GM13977 (cell line): ENCODE results near the gene CACNA1B.

Source experiments
- DNase-seq: peaks from one replicate; pipeline ENCODE4 v3.0.0; 2012; ENCODE audit warnings: low spot score
- in situ Hi-C: fragments of 300-500 bp; cut with MboI; formaldehyde crosslinking; loops from one replicate; pipeline ENCODE4 v1.12.0; 2022; ENCODE audit warnings: low sequenced_read_pairs, low pct_unique_long_range_greater_than_20kb, mixed read lengths, inconsistent platforms; ENCODE audit not compliant: unreplicated experiment
- TF ChIP-seq, protein P1 (sequence below): IDR thresholded peaks from 2 replicates; pipeline ENCODE4 v1.5.1; 2012; ENCODE audit warnings: mild to moderate bottlenecking, control low read depth; ENCODE audit not compliant: insufficient read depth; ENCODE audit errors: extremely low read depth, missing control alignments

CACNA1B gene

DNA sequence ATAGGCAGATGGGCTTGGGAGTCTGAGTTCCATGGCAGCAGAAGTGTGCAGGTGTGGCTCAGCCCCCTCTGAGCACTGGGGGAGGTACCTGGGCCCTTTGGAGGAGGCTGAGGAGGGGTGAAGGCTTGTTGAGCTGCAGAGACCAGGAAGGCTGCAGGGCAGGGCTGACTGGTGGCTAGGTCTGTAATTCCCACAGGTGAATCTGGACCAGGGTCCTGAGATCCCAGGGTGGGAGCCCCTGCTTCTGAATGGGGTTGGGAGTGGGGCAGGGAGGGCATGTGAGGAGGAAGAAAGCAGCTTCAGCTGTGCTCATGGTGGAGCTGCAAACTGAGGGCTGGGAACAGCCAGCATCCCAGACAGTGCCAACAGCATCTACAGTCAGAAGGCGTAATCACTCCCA, 111.1 kb downstream of the CACNA1B start:
- no peak for DNase-seq
- in situ Hi-C loops = no loop called here
- TF ChIP-seq, protein P1, sequence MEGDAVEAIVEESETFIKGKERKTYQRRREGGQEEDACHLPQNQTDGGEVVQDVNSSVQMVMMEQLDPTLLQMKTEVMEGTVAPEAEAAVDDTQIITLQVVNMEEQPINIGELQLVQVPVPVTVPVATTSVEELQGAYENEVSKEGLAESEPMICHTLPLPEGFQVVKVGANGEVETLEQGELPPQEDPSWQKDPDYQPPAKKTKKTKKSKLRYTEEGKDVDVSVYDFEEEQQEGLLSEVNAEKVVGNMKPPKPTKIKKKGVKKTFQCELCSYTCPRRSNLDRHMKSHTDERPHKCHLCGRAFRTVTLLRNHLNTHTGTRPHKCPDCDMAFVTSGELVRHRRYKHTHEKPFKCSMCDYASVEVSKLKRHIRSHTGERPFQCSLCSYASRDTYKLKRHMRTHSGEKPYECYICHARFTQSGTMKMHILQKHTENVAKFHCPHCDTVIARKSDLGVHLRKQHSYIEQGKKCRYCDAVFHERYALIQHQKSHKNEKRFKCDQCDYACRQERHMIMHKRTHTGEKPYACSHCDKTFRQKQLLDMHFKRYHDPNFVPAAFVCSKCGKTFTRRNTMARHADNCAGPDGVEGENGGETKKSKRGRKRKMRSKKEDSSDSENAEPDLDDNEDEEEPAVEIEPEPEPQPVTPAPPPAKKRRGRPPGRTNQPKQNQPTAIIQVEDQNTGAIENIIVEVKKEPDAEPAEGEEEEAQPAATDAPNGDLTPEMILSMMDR = no peak

DNA sequence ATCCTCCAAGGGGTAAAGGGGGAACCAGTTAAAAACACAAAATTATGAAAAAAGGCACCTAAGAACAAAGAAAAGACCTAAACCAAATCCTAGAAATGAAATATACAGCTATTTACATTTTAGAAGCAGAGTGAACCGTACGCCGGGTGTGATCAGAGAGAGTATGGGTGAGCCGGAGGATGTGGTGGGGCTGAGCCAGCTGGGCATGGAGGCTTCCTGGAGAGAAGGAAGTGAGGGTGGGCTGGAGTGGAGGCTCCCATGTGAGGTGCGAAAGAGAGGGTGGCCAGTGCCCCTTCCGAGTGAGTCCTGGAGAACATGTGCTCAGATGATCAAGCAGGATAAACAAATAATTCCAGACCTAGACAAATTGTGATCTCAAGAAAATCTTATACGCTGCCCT, 111.6 kb downstream of the CACNA1B start:
- TF ChIP-seq, protein P1 = no peak
- in situ Hi-C loops = no loop called here
- no peak for DNase-seq

DNA sequence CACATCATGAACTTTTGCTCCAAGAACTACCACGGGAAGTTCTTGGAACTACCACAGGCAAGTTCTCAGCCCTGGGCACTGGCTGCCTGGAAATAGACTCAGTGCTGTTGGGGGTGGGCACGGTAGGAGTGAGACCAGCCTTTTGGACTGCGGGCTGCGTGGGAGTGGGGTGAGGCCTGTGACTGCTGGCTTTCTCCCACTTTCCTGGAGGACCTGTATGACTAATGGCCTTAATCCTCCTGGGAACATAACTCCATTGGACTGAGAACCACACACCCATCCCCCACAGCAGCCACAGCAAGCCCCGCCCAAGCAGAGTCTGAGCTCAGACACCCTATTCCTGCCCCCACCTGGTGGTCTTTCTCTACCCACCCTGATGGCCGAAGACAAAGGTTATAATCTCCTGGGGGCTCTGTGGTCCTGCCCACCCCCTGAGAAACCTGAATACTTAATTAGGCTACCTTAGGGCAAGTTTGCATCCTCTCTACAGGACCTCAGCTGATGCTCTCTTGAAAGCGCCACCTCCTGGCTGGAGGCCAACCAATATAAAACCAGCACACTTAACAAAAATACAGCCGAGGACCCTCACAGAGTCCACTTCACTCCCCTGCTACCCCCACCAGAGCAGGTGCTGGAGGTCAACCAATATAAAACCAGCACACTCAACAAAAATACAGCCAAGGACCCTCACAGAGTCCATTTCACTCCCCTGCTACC, 112.6 kb downstream of the CACNA1B start:
- in situ Hi-C loops = no loop called here
- DNase-seq = no peak
- TF ChIP-seq, protein P1 = no peak

- TF ChIP-seq, protein P1 = no peak
- no peak for DNase-seq
- in situ Hi-C loops = no loop called here
These were observed 126.1 kb downstream of the CACNA1B start for GRCh38 chr9:138003485-138004190.

DNA sequence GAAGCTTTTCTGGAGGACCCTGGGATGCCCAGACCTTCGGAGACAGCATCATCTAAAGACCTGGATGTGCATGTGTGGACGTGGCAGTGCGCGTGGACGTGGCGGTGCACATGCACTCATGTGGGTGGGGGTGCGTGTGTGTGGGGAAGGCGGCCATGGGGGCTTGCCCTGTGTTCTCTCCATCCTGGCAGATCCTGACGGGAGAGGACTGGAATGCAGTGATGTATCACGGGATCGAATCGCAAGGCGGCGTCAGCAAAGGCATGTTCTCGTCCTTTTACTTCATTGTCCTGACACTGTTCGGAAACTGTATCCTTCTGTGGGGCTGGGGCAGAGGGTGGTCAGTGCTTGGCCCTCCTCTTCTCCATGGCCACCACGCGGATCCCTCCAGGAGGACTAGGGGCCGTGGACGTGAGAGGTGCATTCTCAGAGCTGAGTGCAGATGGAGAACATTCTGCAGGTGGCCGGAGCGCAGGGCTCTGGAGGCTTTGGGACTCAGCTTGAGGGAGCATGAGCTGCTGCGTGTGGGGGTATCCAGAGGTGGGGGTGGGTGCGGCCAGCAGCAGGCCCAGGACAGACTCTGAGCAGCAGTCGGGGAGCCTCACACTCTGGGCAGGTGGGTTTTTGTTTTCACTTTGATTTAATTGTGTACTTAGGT, 129.1 kb downstream of the CACNA1B start:
- in situ Hi-C loops = no loop called here
- TF ChIP-seq, protein P1 = no peak
- no peak for DNase-seq

DNA sequence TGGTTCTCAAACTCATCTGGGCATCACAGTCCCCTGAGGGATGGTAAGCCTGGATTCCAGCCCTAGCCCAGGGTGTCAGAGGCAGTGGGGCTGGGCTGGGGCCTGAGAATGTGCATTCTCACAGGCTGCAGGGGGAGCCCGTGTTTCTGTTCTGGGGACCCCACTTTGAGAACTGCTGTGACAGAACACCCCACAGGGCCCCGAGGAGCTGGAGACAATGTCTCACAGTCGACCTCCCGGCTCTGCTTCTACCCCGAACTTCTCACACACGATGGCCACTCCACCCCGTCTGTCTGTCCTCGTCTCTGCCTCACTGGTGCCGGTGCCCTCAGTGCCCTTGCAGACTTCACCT, 130.0 kb downstream of the CACNA1B start:
- no peak for DNase-seq
- TF ChIP-seq, protein P1 = no peak

More for the DNA sequence above, 130.0 kb downstream of the CACNA1B start:
- in situ Hi-C loops = no loop called here
